Measurements from ENCODE around the gene SPSB4.

SPSB4 gene

DNA sequence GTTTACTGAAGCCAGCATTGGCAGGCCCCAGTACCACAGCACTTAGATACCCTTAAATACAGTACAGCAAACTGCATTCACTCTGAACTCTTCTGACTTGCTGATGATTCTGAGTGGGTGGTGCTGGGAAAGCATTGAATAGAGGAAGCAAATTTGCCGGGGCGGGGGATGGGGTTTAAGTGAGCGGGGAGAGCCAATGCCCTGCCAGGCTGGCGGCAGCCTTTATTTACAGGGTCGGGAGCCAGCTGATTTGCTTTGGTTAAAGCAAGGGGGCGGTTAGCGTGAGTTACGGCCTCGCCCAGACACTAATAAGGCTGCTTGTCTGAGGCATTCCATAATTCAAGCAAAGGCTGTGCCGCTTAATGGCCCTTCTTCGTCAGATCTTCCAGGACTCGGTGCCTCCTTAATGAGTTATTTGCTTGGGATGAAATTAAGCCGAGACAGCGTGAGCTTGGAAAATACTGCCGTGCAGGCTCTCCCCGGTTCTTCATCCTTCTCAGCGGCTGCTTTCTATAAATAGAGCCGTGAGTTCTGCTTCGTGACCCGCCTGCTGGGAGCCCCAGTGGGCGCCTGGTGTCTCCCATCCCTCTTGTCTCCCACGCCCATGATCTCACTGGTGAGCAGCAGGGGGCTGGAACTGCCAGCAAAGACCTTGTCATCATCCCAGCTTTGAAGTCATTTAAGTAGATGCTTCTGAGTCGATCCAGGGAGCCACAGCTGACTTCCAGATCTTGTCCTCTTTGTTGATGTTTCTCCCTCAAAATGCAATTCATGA lies 25.8 kb downstream of the SPSB4 start:
- peak; percentile 79 for DNase-seq

DNA sequence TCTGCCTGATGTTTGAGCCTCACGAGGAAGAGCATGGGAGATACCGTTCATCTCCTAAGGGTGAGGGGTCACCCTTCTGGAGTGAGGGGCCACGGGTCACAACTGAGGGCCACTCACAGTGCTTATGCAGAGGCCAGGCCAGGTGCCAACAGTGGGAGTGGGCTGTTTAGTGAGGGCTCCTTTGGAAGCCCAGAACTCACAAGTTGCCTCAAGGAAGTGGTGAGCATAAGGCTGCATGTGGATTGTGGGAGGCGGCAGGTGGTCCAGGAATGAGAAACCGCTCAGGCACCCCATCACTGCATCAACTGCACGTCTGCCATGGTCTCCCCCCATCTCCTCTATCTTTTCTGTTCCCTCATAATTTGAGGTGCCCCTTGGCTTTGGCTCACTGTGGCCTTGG lies 26.5 kb downstream of the SPSB4 start:
- no peak for DNase-seq

DNA sequence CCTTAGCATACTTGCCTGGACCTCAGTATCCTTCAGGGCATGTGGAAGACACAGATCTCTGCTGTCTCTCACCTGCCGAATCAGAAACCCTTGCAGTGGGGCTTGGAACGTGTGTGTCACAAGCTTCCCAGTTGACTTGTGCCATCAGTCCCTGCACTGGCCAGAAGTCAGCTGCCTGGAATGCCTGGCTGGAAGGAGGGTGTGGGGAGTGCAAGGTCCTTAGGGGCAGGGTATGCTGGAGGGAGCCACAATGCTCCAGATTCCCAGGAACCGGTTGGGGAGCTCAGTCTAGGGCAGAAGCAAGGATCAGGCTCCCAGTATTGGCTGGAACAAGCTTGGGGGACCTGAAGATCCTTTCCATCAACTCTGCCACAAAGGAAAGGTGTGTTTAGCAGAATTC lies 27.1 kb downstream of the SPSB4 start:
- no peak for DNase-seq

DNA sequence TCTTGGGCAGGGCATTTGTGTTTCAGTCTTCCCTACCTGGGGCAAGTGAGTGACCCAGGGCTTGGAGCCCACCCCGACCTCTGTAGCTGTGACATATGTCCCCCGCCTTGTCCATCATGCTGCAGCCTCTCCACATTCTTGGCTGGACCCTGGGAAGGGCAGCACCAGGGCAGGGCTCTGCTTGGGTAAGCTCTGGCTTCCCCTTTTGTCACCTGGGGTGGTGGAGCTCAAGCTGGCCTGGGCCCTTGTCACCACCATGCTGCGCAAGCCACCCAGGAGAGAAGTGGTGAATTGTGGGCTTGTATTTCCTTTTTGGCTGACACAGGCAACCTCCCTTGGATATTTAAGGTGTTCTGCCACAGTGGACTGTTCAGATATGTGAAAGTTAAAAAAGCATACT lies 29.3 kb downstream of the SPSB4 start:
- no peak for DNase-seq

DNA sequence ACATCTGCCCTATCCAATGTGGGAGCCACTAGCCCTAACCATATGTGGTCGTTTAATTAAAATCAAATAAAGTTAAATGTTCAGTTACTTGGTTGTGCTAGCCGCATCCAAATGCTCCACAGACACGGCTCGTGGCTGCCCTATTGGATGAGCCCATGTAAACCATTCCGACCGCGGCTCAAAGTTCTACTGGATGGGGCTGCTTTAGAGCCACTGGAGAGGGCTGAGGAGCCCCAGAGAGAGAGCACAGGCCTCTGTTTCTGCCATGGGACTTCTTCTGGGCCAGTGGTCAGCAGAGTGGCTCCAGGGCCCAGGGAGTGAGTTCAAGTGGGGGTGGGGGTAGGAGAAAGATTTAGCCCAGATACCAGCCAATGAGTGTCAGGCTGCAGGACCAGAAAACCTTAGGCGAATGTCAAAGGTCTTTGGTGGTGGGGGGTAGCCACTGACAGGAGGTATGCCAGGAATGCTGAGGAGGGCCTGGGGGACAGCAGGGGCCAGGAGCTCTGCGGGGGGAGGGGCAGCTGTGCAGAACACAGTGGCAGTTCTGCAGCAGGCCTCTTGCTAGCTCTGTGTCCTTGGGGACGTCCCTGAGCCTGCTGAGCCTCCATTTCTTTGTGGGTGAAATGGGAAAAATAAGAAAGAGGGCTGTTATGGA lies 30.1 kb downstream of the SPSB4 start:
- DNase-seq = no peak

DNA sequence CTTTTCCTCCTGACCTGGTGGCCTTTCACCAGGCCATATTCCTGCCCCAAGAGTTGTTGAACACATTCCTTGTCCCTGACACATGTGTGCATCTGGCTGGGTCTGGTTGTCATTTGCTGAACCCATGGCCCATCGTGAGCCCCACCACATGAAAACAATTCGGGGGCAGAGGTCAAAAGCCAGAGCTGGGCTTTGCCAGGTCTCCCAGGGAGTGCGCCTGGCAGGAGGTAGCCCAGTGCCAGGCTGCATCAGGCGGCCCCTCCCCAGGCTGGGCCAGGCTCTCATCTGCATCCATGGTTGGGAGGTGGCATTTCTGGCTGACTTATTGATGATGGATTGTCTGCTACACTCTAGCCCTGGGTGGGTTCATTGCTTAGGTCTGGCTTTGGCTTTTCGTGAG lies 30.9 kb downstream of the SPSB4 start:
- no peak for DNase-seq

DNA sequence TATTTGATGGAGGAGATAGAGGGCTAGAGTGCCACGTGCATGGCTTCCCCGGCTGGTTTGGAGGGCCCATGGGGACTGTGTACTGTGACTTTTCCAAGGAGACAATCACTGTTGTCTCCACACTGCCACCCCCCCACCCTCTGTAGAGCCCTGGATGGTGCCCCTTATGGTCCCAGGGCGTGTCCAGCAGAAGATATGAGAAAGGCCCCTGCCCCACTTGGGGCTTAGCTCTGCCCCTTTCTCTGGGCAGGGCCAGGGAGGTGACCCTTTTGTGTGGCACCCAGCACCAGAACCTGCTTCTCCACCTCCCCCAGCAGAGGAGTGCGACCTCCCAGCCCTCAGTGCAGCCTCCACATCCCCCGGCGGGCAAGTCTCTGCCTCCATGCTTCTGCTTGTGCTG lies 32.1 kb downstream of the SPSB4 start:
- DNase-seq = no peak

DNA sequence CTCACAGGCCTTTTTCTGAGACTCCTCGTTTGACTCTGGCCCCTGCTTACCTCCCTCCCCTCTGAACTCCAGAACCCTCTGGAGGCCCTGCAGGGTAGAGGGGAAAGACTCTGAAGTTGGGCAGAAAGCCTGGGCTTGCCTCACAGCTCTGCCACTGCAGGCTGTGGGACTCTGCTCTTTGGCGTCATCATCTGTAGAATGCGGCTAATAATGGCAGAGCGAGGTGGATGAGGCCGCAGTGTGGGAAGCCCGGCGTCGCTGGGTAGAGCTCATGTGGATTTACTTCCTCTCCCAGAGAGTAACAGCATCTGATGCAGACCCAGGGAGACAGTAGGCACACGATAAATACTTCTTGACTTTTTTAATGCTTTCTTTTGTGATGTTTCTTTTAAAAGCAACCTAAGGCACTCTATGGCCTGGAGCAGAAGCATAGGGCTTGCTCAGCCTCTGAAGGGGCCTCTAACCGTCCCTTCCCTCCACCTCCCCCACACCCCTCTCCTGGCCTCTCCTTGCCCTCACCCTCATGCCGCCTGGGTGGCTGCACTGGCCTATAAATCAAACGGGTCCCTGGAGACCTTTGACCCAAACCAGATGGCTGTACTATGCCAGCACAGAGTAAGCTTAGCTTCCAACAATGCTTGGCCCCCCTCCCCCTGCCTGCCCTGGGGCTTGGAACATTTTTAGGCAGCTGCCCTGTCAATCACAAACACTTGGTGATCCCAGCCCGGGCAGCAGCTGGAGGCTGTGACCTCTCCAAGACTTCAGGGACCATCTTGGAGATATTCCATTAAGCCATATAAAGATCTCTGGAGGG lies 32.9 kb downstream of the SPSB4 start:
- peak; percentile 32 for DNase-seq

DNA sequence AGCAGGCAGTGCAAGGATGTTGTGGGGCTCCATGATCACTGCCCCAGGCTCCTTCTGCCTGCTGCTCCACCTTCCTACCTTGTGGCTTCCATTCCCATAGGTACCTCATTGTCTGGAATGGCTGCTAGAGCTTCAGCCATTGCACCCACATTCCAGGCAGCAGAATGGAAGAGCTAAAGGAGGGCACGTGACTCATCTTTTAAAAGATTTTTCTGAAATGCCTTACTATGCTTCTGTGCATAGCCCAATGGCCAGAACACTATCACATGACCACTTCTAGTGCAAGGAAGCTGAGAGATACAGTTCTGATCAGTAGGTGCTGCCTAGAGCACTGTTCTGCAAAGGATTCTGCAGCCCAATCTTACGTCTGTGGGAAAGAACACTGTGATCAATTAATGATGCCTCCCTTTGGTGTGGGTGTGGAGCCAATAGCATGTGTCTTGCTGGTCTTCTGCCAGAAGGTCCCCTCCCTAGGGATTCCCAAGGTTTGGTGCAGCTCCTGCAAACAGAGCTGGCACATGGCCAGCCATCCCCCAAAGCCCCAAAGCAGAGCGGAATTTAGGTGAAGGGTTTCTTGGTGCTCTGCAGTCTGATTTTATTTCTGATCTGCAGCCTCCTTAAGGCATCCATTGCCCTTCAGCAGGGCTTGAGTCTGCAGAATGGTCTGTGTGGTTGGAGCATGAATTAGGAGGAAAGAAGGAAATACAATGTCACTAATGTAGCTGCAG lies 34.4 kb downstream of the SPSB4 start:
- no peak for DNase-seq

DNA sequence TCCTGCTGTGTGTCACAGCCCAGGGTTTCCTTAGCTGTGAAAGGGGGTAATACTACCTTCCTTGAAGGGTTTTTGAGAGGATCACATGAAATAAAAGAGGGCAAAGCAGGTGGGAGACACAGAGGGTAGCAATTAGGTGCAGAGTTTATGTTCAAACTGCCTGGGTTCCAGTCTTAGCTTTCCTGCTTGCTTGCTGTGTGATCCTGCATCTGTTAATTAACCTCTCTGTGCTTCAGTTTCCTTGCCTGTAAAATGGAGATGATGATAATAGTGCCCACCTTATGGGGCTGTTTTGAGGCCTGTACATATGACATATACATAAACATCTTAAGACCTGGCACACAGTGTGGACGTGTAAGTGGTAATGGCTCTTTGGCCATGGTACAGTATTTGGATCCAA lies 35.0 kb downstream of the SPSB4 start:
- DNase-seq = no peak

DNA sequence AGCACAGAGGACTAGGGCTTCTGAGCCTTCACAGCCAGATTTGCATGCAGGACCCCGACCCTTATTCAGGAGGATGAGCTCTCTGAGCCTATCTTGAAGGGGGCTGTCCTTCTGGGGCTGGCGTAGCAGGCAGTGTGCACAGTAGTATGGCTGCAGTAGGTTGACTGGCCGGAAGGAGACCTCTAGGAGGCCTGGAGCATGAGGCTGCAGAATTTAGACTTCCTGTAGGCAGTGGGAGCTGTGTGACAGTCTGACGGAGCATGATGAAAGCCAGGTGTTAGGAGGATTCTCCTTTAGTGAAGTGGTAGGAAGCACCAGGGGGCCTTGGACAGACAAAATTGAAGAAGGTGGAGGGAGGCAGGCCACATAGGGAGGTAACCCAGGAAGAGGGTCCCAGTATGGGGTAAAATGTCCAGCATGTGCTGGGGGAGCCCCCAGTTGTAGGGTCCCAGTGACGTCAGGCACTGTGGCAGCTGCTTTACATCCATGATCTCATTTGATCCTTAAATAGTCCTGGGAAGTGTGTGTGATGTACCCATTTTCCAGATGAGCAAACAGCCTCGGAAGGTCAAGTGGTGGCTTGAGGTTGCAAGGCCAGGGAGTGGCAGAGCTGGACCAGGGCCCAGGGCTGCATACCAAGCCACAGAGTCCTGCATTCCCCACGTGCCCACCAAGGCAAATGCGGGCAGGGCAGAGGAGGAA lies 36.1 kb downstream of the SPSB4 start:
- DNase-seq = no peak

DNA sequence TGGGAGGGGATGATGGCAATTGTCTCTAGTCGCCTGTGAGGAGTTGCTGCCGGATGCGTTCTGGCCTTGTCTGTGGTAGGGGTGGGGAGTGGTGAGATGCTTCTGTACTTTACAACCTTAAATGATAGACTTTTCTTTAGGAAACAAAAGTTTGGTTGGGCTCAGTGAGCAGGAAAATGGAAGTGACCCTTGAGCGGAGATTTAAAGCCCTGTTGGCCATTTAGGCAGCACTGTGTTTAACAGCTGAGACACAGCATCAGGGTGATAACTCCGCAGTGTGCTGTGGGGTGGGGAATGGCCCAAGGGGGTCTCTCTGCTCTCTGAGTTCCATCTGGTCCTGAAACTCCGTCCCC lies 36.6 kb downstream of the SPSB4 start:
- DNase-seq = no peak

DNA sequence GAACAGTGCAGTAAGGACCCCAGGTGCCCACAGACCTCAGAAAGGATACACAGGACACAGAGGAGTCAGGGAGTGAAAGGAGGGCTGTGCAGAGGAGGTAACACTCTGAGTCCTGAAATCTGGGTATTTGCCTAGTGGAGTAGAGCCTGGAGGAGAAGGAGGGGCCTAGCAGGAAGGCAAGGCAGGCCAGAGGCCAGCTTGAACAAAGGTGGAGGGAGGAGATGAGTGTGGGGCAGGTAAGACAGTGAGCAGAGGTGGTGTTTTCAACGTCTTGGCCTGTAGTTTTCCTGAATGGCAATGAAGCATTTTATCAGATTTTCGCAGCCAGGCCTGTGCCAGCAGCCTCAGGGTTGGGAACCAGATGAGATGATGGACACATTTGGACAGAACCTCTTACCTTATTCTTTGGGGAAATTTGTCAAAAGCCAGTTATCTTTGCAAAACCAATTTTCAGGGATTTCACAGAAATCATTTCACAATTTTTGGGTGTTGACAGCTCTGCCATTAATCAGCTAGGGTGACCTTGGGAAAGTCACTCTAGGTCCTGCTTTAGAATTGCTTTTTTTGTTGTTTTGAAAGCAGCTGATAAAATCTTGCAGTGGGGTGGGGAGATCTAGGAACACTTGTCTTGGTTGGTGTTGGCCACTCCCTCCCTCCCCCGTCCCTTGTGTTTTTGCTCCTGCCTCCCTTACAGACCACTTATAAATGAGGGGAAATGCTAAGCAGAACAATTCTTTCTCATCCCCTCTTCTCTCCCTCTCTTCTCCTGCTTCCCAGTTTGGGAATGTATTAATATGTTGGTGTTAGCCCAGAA lies 38.4 kb downstream of the SPSB4 start:
- DNase-seq = no peak

DNA sequence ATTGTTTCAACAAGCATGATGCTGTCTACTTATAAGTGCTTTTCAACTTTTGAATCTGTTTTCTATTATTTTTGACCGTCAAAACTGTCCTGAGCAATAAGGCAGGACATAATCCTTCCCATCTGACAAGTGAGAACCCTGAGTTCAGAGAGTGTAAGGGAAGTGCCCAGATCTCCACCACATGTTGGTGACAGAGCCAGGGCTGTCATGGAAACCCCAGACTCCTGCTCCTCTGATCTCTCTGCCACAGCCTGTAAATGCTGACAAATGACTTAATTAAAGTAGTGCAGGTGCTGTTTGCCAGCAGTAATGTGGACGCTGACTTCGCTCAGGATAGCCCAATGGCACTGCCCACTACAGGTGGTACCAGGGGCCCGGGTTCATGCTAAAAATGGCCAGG lies 40.3 kb downstream of the SPSB4 start:
- DNase-seq = no peak

DNA sequence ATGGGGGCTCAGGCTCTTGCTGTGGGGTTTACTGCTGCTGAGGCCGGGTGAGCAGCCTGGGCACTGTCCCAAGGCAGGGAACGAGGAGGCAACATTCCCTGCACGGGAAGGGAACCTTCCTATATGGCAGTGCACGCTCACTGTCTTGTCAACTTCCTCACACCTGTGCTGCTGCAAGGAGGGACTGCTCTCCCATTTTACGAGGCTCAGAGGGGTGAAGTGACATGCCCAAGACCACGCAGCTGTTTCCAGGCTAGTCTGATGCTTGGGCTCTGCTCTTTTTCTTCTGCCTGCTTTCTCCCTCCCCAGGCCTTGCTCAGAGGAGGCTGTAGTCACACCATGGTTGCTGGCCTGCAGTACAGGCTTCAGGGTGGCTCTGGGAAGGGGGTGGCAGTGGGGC lies 41.5 kb downstream of the SPSB4 start:
- no peak for DNase-seq

DNA sequence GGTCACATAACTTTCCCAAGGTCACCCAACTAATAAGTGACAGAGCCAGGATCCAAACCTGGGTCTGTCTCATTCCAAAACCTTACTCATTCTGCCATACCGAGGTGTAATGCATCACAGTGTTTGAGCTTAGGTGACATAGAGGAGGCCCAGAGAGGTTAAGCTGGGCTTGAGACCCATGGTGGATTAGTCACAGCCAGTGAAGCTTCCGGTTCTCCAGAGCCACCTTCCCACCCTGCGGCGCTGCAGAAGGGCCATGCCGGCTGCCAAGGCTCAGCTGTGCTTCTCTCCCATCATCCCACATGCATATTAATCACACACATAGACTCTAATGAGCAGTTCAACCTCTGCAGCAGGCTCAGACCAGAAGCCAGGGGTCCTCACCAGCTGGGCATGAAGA lies 42.2 kb downstream of the SPSB4 start:
- DNase-seq = no peak

DNA sequence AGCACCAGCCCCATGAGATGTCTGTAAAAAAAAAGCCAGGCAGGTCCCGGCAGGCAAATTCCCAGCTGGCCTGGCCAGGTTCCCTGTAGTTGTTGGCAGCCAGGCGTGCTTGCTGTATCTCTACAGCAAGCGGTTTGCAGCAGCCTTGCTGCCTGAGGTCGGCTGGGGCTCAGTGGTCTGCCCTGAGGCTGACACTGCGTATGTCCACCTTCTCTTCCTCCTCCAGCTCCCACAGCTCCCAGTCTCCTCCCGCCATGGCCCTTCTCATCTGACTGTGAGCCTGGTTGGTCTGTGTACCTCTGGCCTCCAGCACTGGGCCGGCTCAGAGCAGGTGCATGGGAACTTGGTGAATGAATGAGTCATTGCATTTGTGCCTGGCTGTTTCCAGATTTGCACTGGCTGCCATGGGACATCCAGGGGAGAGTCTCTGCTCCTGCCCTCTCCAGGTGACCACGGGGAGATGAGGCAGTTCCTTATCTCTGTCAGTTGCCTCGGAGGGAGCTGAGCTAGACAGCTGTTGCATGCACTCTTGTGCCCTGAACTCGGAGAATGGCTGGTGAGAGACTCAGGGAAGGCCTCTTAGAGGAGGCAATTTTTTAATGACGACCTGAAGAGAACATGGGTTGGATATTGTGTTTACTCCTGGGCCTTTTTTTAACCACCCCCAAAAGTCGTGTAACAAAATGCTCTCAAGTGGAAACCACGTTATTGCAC lies 43.0 kb downstream of the SPSB4 start:
- no peak for DNase-seq

DNA sequence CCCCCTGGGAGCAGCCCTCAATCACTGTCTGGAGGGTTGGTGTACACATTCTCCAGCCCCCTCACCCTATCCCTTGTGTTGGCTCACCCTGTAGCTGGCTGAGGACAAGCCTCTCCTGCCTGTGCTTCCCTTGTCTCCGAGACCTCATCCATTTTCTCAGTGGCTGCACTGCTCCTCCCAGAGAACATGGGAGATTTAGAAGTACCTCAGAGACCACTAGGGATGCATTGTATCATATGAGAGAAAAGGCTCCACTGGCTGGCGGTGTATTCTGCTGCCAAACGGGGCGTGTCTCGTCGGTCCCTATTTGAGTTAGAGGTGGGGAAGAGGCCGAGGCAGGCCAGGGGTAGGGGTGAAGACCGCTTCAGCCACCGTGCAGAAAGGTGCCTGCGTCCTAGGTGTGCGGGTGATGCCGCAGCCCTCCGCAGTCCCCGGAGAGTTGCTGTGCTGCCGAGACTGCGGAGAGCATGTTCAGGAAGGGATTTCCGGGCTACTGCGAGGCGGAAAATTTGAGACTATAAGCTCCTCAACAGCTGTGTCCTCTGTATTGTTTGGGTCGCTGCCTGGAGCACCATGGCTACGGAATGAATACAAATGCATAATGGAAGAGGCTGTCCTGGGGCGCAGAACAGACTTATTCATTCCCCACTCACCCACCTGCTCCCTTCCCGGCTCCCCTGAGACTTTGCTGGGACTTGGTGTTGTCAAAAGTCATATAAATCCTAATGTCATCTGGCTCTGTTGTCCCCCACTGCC lies 43.8 kb downstream of the SPSB4 start:
- DNase-seq = peak; percentile 35

DNA sequence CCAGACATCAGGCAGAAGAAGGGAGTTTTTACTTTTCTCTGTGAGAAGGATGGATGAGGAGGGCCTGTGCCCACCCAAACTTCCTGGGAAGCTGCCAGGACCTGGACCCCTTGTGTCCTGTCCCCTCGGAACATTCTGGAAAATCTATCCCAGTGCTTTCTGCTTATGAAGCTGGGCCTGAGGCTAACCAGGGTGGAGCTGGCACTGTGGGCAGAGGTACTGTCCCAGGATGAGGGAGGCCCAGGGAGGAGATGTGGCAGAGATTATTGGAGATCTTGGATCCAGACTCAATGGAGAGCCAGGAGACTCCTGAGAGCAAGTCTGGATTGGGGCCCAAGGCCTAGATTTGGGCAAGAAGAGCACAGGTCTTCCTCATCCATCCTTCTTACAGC lies 44.4 kb downstream of the SPSB4 start:
- DNase-seq = no peak

DNA sequence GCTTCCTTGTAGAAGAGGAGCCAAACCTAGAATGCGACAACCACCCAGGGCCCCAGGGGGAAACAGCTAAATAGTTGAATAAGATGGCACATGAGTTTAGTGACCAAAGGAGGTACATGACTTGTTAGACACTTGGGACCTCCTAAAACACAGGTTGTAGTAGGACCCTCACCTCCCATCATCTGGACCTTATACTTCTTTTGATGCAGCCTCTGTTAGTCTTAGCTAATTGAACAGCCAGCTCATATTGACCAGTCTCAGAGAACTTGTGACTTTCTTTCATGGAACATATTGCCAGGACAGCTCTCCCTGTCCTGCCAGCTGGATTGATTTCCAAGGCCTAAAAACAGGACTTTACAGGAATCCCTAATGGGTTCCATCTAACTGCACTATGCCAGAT lies 45.0 kb downstream of the SPSB4 start:
- no peak for DNase-seq

All from fibroblast of skin of scalp (primary cell).